Measurements from ENCODE around the gene GABBR2.
"Not testable (repeated sequence)": the region's sequence is repeated elsewhere in the genome, so short reads cannot be mapped to it uniquely, and the experiment has no call there.

Gene GABBR2

DNA sequence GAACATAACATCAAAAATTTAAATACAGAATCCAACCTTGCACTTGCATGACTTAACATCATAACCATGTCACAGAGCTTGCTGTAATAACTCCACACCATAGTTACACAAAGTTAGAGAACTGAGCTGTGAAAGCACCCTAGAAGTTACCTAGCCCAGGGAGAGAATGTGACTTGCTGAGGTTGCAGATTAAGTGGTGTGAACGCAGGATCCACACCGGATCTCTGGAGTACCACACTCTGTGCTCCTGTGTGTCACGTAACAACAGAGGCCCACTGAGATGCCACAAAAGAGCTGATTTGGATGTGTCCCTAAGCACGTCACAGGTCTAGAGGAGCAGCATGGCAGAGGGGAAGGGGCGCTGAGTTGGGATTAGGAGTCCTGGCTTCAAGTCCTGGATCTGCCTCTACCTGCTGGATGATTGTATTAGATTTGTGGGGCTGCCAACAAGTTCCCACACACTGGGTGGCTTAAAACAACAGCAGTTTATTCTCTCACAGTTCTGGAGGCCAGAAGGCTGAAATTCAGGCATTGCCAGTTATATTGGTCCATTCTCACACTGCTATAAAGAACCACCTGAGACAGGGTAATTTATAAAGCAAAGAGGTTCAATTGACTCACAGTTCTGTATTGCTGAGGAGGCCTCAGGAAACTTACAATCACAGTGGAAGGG is 240.0 kb downstream of the GABBR2 start:
- DNase-seq, result no peak
- no peak overlapping the region for H3K4me3 Mint-ChIP-seq
- no peaks in the 10 kb centered on the region for H3K9me3 Mint-ChIP-seq
- H3K4me1 Mint-ChIP-seq (ENCODE audit: low read depth), result no peaks in the 10 kb centered on the region
- H3K27ac Mint-ChIP-seq, result no peak overlapping the region
- peaks cover 19% of the 10 kb centered on the region for H3K27me3 Mint-ChIP-seq
- H3K36me3 Mint-ChIP-seq (ENCODE audit: low read depth), result no peaks in the 10 kb centered on the region

DNA sequence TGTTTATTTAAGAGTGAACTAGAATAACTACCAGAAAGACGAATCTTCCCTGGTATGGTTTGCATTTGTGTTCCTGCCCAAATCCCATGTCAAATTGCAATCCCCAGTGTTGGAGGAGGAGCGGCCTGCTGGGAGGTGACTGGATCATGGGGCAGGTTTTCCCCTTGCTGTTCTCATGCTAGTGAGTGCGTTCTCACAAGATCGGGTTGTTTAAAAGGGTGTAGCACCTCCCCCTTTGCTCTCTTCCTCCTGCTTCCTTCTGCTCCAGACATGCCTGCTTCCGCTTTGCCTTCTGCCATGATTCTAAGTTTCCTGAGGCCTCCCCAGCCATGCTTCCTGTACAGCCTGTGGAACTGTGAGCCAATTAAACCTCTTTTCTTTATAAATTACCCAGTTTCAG is 242.9 kb downstream of the GABBR2 start:
- no peaks in the 10 kb centered on the region for H3K4me1 Mint-ChIP-seq (ENCODE audit: low read depth)
- peaks cover 16% of the 10 kb centered on the region for H3K27me3 Mint-ChIP-seq
- no peak for DNase-seq

DNA sequence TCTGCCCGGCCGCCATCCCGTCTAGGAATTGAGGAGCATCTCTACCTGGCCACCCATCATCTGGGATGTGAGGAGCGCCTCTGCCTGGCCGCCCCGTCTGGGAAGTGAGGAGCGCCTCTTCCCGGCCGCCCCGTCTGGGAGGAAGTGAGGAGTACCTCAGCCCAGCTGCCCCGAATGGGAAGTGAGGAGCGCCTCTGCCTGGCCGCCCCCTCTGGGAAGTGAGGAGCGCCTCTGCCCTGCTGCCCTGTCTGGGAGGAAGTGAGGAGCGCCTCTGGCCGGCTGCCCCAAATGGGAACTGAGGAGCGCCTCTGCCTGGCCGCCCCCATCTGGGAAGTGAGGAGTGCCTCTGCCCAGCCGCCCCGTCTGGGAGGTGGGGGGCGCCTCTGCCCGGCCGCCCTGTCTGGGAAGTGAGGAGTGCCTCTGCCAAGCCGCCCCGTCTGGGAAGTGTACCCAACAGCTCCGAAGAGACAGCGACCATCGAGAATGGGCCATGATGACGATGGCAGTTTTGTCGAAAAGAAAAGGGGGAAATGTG is 244.5 kb downstream of the GABBR2 start:
- not testable (repeated sequence) for DNase-seq; H3K4me3 Mint-ChIP-seq; H3K36me3 Mint-ChIP-seq (ENCODE audit: low read depth); H3K27ac Mint-ChIP-seq; H3K4me1 Mint-ChIP-seq (ENCODE audit: low read depth)
- H3K27me3 Mint-ChIP-seq, result peaks cover 12% of the 10 kb centered on the region
- H3K9me3 Mint-ChIP-seq, result peaks cover 18% of the 10 kb centered on the region

More for the DNA sequence above, 242.9 kb downstream of the GABBR2 start:
- Mint-ChIP-seq H3K27ac (no peak overlapping the region), H3K4me3 (no peak overlapping the region), H3K36me3 (ENCODE audit: low read depth) (no peaks in the 10 kb centered on the region), H3K9me3 (peaks cover 11% of the 10 kb centered on the region)

DNA sequence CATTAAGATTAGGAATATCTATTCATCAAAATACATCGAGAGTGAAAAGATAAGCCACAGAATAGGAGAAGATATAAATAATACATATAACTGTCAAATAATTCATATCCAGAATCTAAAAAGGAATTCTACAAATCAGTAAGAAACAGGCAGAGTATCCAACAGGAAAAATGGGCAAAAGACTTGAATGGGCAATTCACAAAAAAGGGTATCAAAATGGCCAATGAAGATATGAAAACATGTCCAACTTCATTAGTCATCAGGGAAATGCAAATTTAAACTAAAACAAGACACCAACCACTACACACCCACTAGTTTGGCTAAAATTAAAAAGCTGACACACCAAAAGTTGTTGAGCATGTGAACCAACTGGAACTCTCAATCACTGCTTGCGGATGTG is 246.4 kb downstream of the GABBR2 start:
- H3K36me3 Mint-ChIP-seq (ENCODE audit: low read depth), result no peaks in the 10 kb centered on the region
- no peak overlapping the region for H3K27ac Mint-ChIP-seq
- no peaks in the 10 kb centered on the region for H3K4me1 Mint-ChIP-seq (ENCODE audit: low read depth)
- H3K27me3 Mint-ChIP-seq, result peaks cover 17% of the 10 kb centered on the region
- DNase-seq, result no peak
- H3K4me3 Mint-ChIP-seq, result no peak overlapping the region
- peaks cover 18% of the 10 kb centered on the region for H3K9me3 Mint-ChIP-seq

DNA sequence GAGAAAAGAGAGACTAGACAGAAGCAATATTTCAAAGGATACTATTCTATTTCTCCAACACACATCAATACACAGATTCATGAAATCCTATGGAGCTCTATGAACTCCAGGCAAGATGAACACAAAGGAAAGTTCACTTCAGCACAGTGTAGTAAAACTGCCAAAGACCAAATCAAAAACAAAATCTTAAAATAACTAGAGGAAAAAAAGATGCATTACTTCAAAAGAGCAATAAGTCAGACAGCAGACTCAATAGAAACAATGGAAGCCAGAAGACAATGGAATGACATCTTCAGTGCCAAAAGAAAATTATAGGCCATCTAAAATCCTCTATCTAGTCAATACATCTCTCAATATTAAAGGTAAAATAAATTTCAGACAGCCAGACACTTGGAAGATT is 248.0 kb downstream of the GABBR2 start:
- peaks cover 18% of the 10 kb centered on the region for H3K9me3 Mint-ChIP-seq
- H3K4me3 Mint-ChIP-seq, result no peak overlapping the region
- H3K4me1 Mint-ChIP-seq (ENCODE audit: low read depth), result no peaks in the 10 kb centered on the region
- H3K27me3 Mint-ChIP-seq, result peaks cover 28% of the 10 kb centered on the region
- H3K27ac Mint-ChIP-seq, result no peak overlapping the region
- H3K36me3 Mint-ChIP-seq (ENCODE audit: low read depth), result no peaks in the 10 kb centered on the region
- DNase-seq, result no peak

DNA sequence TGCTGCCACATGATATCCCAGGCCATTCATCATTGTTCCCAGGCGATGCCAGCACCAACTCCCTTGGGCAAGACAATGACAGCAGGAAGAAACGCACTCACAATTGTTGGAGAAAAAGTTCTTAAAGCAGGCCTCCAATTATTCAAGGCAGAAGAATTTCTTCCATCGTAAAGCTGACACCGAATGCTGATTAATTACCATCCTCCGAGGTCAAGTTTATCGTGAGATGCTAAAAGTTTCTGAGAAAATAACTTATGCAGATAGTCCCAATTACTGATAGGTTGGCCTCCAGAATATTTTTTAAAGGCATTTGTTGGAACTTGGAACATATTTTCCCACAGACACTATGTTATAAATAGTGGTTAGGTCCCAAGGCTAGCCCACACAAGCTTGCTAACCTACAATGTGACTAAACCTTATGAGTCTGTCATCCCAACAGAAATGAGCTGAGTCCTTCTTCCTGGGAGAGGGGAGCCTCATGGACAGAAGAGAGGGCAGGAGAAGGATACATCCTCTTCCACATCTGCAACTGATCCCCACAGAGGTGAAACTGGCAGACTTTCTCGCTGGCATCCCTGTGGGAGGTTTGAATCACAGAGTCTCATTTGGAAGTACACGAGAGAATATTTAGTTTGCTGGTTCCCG is 250.9 kb downstream of the GABBR2 start:
- Mint-ChIP-seq H3K9me3 (peaks cover 18% of the 10 kb centered on the region), H3K27ac (no peak overlapping the region), H3K4me3 (no peak overlapping the region), H3K27me3 (peaks cover 30% of the 10 kb centered on the region), H3K36me3 (ENCODE audit: low read depth) (no peaks in the 10 kb centered on the region), H3K4me1 (ENCODE audit: low read depth) (no peaks in the 10 kb centered on the region)
- DNase-seq, result no peak

DNA sequence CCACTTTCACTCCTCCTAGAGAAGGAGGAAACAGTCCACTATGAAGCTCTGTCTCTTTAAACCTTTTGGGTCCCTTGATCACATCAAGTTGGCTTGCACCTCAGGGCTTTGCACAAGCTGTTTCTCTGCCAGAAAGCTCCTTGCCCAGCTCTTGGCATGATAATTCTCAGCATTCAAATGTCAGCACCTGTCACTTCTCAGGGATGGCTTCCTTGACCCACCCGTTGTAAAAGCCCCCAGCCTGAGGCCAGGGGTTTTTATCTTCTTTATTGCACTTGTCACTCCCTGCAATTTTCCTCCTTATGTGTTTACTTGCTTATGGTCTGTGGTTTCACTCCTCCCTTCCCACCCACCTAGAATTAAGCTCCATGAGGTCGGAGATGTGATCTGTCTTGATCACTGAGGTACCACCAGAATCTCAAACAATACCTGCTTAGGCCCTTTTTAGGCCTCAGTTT is 252.6 kb downstream of the GABBR2 start:
- Mint-ChIP-seq H3K4me1 (ENCODE audit: low read depth) (no peaks in the 10 kb centered on the region), H3K27ac (no peak overlapping the region), H3K36me3 (ENCODE audit: low read depth) (no peaks in the 10 kb centered on the region), H3K27me3 (peaks cover 37% of the 10 kb centered on the region), H3K9me3 (peaks cover 11% of the 10 kb centered on the region), H3K4me3 (no peak overlapping the region)
- DNase-seq, result no peak

GRCh38 chr9:98455256-98456155 is 253.2 kb downstream of the GABBR2 start:
- Mint-ChIP-seq H3K9me3 (peaks cover 4% of the 10 kb centered on the region), H3K4me3 (no peak overlapping the region), H3K4me1 (ENCODE audit: low read depth) (no peaks in the 10 kb centered on the region), H3K27me3 (peaks cover 37% of the 10 kb centered on the region), H3K27ac (no peak overlapping the region), H3K36me3 (ENCODE audit: low read depth) (no peaks in the 10 kb centered on the region)
- DNase-seq, result no peak

GRCh38 chr9:98453589-98454311 is 255.0 kb downstream of the GABBR2 start:
- H3K4me3 Mint-ChIP-seq, result no peak overlapping the region
- H3K27me3 Mint-ChIP-seq, result peaks cover 41% of the 10 kb centered on the region
- DNase-seq, result no peak
- H3K9me3 Mint-ChIP-seq, result no peaks in the 10 kb centered on the region
- H3K4me1 Mint-ChIP-seq (ENCODE audit: low read depth), result no peaks in the 10 kb centered on the region
- H3K36me3 Mint-ChIP-seq (ENCODE audit: low read depth), result no peaks in the 10 kb centered on the region
- no peak overlapping the region for H3K27ac Mint-ChIP-seq

- H3K4me3 Mint-ChIP-seq, result no peak overlapping the region
- H3K4me1 Mint-ChIP-seq (ENCODE audit: low read depth), result no peaks in the 10 kb centered on the region
- no peaks in the 10 kb centered on the region for H3K9me3 Mint-ChIP-seq
- no peak for DNase-seq
- peaks cover 26% of the 10 kb centered on the region for H3K27me3 Mint-ChIP-seq
- no peaks in the 10 kb centered on the region for H3K36me3 Mint-ChIP-seq (ENCODE audit: low read depth)
- no peak overlapping the region for H3K27ac Mint-ChIP-seq
Observed at GRCh38 chr9:98451576-98451975, 257.2 kb downstream of the GABBR2 start.

- no peak overlapping the region for H3K4me3 Mint-ChIP-seq
- no peak for DNase-seq
- H3K27ac Mint-ChIP-seq, result no peak overlapping the region
- no peaks in the 10 kb centered on the region for H3K36me3 Mint-ChIP-seq (ENCODE audit: low read depth)
- no peaks in the 10 kb centered on the region for H3K4me1 Mint-ChIP-seq (ENCODE audit: low read depth)
- peaks cover 21% of the 10 kb centered on the region for H3K27me3 Mint-ChIP-seq
- H3K9me3 Mint-ChIP-seq, result no peaks in the 10 kb centered on the region
Observed at GRCh38 chr9:98450496-98450895, 258.2 kb downstream of the GABBR2 start.

GRCh38 chr9:98449871-98450270 is 258.9 kb downstream of the GABBR2 start:
- Mint-ChIP-seq H3K36me3 (ENCODE audit: low read depth) (no peaks in the 10 kb centered on the region), H3K27me3 (peaks cover 23% of the 10 kb centered on the region), H3K27ac (no peak overlapping the region), H3K4me3 (no peak overlapping the region), H3K9me3 (no peaks in the 10 kb centered on the region), H3K4me1 (ENCODE audit: low read depth) (no peaks in the 10 kb centered on the region)
- DNase-seq, result no peak

DNA sequence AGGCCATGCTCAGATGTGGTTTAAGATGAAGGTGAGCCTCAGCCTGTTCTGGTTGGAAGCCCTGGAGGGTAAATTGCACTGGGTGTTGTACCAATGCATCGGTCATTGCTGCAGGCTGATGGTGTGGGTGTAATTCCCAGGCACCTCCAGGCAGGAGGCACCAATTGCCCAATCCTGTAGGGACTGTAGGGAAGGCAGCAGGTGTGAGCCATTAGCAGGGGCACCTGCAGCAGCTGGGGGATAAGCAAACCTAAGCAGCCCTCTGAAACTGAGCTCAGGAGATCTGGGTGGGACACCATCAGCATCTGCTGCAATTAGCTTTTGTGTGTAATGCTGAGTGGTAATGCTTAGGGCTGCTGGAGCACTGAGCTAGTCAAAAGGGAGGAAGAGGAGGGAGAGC is 263.2 kb downstream of the GABBR2 start:
- no peak for DNase-seq
- H3K4me1 Mint-ChIP-seq (ENCODE audit: low read depth), result no peaks in the 10 kb centered on the region
- no peaks in the 10 kb centered on the region for H3K9me3 Mint-ChIP-seq
- no peak overlapping the region for H3K27ac Mint-ChIP-seq
- H3K36me3 Mint-ChIP-seq (ENCODE audit: low read depth), result no peaks in the 10 kb centered on the region
- H3K4me3 Mint-ChIP-seq, result no peak overlapping the region
- H3K27me3 Mint-ChIP-seq, result peaks cover 15% of the 10 kb centered on the region

GRCh38 chr9:98444601-98445000 is 264.1 kb downstream of the GABBR2 start:
- no peak overlapping the region for H3K4me3 Mint-ChIP-seq

More at GRCh38 chr9:98444601-98445000, 264.1 kb downstream of the GABBR2 start:
- Mint-ChIP-seq H3K27me3 (peaks cover 14% of the 10 kb centered on the region), H3K4me1 (ENCODE audit: low read depth) (no peaks in the 10 kb centered on the region), H3K9me3 (no peaks in the 10 kb centered on the region), H3K27ac (no peak overlapping the region), H3K36me3 (ENCODE audit: low read depth) (no peaks in the 10 kb centered on the region)
- no peak for DNase-seq

Data from activated T-cell treated with anti-CD3 and anti-CD28 coated beads, Interleukin-2, amount 50 U/mL, for 24 hours (primary cell).